Muscle layer of colon (tissue), 2 donors: ENCODE results near the gene SYDE2.
"Not testable (repeated sequence)": the region's sequence is repeated elsewhere in the genome, so short reads cannot be mapped to it uniquely, and the experiment has no call there.

Experiments
- H3K27ac ChIP-seq: one replicate; pipeline ENCODE4 v1.7.0; 2013; ENCODE audit warnings: low read depth, mild to moderate bottlenecking, low read length, moderate library complexity
- H3K27me3 ChIP-seq, 2 donors: one replicate each; pipeline ENCODE4 v1.7.0; 2013; ENCODE audit warnings: low read length in 2 of 2, mild to moderate bottlenecking in 2 of 2; ENCODE audit not compliant: insufficient read depth in 2 of 2, control insufficient read depth in 1 of 2
- H3K36me3 ChIP-seq: one replicate; pipeline ENCODE4 v1.7.0; 2013; ENCODE audit warnings: mild to moderate bottlenecking, low read length; ENCODE audit not compliant: insufficient read depth
- H3K4me1 ChIP-seq: one replicate; pipeline ENCODE4 v1.7.0; 2013; ENCODE audit warnings: mild to moderate bottlenecking, low read length; ENCODE audit not compliant: insufficient read depth
- H3K4me3 ChIP-seq, 2 donors: one replicate each; pipeline ENCODE4 v1.7.0; 2013; ENCODE audit warnings: low read length in 2 of 2, low read depth in 1 of 2, mild to moderate bottlenecking in 1 of 2, moderate library complexity in 1 of 2
- H3K9ac ChIP-seq: one replicate; pipeline ENCODE4 v1.7.0; 2013; ENCODE audit warnings: low read length
- H3K9me3 ChIP-seq: one replicate; pipeline ENCODE4 v1.7.0; 2013; ENCODE audit warnings: mild to moderate bottlenecking, low read length
- donor health status: abdominal sarcoma.
- donor health status: Adenocarcinoma of cecum.

SYDE2 gene

GRCh38 chr1:85200463-85201339 is at the start of gene SYDE2:
SYDE2 (minus strand) TSS chr1:85201016; CDS start chr1:85200996, 20 bp downstream.
- no peaks in the 10 kb centered on the region for H3K36me3 ChIP-seq
- H3K27ac ChIP-seq: peak within 1 kb of the TSS; percentile 99
- peak within 1 kb of the TSS; percentile 76 for H3K9ac ChIP-seq
- no peaks in the 10 kb centered on the region for H3K4me1 ChIP-seq
- H3K4me3 ChIP-seq: peak within 1 kb of the TSS; percentile 81 to 99
- no peaks in the 10 kb centered on the region for H3K9me3 ChIP-seq
- no peaks in the 10 kb centered on the region for H3K27me3 ChIP-seq

- H3K4me3 ChIP-seq, H3K9ac ChIP-seq, H3K27me3 ChIP-seq, H3K9me3 ChIP-seq, H3K36me3 ChIP-seq, H3K27ac ChIP-seq: not testable (repeated sequence)
- peaks cover 22% of the 10 kb centered on the region for H3K4me1 ChIP-seq
These were observed 48.2 kb upstream of the SYDE2 start for GRCh38 chr1:85249042-85249441.

GRCh38 chr1:85245891-85246290 is 45.1 kb upstream of the SYDE2 start:
- Histone ChIP-seq H3K4me3 (no peak overlapping the region), H3K9me3 (no peaks in the 10 kb centered on the region), H3K4me1 (peaks cover 32% of the 10 kb centered on the region), H3K27me3 (no peaks in the 10 kb centered on the region), H3K9ac (no peak overlapping the region), H3K27ac (no peak overlapping the region), H3K36me3 (no peaks in the 10 kb centered on the region)

GRCh38 chr1:85245456-85245855 is 44.6 kb upstream of the SYDE2 start:
- Histone ChIP-seq H3K27ac (peak overlapping the region; percentile 8), H3K4me3 (no peak overlapping the region), H3K27me3 (no peaks in the 10 kb centered on the region), H3K4me1 (peaks cover 36% of the 10 kb centered on the region), H3K9ac (no peak overlapping the region), H3K36me3 (no peaks in the 10 kb centered on the region), H3K9me3 (no peaks in the 10 kb centered on the region)

- Histone ChIP-seq H3K27me3 (no peaks in the 10 kb centered on the region), H3K27ac (peak overlapping the region; percentile 8), H3K4me1 (peaks cover 44% of the 10 kb centered on the region), H3K36me3 (no peaks in the 10 kb centered on the region), H3K9me3 (no peaks in the 10 kb centered on the region), H3K4me3 (no peak overlapping the region), H3K9ac (no peak overlapping the region)
These were observed 43.6 kb upstream of the SYDE2 start for GRCh38 chr1:85244271-85245061.

GRCh38 chr1:85243372-85243771 is 42.6 kb upstream of the SYDE2 start:
- Histone ChIP-seq H3K4me1 (peaks cover 44% of the 10 kb centered on the region), H3K9me3 (no peaks in the 10 kb centered on the region), H3K4me3 (no peak overlapping the region), H3K36me3 (no peaks in the 10 kb centered on the region), H3K27ac (peak overlapping the region; percentile 8), H3K9ac (no peak overlapping the region), H3K27me3 (no peaks in the 10 kb centered on the region)

- Histone ChIP-seq H3K9me3 (no peaks in the 10 kb centered on the region), H3K36me3 (no peaks in the 10 kb centered on the region), H3K9ac (no peak overlapping the region), H3K4me1 (peaks cover 41% of the 10 kb centered on the region), H3K4me3 (no peak overlapping the region), H3K27ac (peak overlapping the region; percentile 49), H3K27me3 (no peaks in the 10 kb centered on the region)
These were observed 39.8 kb upstream of the SYDE2 start for GRCh38 chr1:85240643-85241042.

GRCh38 chr1:85240174-85240601 is 39.4 kb upstream of the SYDE2 start:
- Histone ChIP-seq H3K4me1 (peaks cover 37% of the 10 kb centered on the region), H3K27ac (peak overlapping the region; percentile 49), H3K36me3 (no peaks in the 10 kb centered on the region), H3K9ac (no peak overlapping the region), H3K27me3 (no peaks in the 10 kb centered on the region), H3K9me3 (no peaks in the 10 kb centered on the region), H3K4me3 (no peak overlapping the region)

- Histone ChIP-seq H3K36me3 (no peaks in the 10 kb centered on the region), H3K27ac (no peak overlapping the region), H3K4me1 (peaks cover 16% of the 10 kb centered on the region), H3K9me3 (no peaks in the 10 kb centered on the region), H3K27me3 (no peaks in the 10 kb centered on the region), H3K4me3 (no peak overlapping the region), H3K9ac (no peak overlapping the region)
These were observed 36.8 kb upstream of the SYDE2 start for GRCh38 chr1:85237613-85238012.

- peaks cover 24% of the 10 kb centered on the region for H3K4me1 ChIP-seq
- H3K27me3 ChIP-seq: no peaks in the 10 kb centered on the region
- no peaks in the 10 kb centered on the region for H3K36me3 ChIP-seq
- H3K4me3 ChIP-seq: no peak overlapping the region
- no peaks in the 10 kb centered on the region for H3K9me3 ChIP-seq
- H3K27ac ChIP-seq: no peak overlapping the region
- no peak overlapping the region for H3K9ac ChIP-seq
These were observed 29.6 kb upstream of the SYDE2 start for GRCh38 chr1:85230305-85230977.

GRCh38 chr1:85229574-85230097 is 28.8 kb upstream of the SYDE2 start:
- Histone ChIP-seq H3K36me3 (no peaks in the 10 kb centered on the region), H3K27ac (peak overlapping the region; percentile 26), H3K4me1 (peaks cover 32% of the 10 kb centered on the region), H3K27me3 (no peaks in the 10 kb centered on the region), H3K9ac (no peak overlapping the region), H3K9me3 (no peaks in the 10 kb centered on the region), H3K4me3 (no peak overlapping the region)
